PC-3 (cell line): Measurements from ENCODE around the gene B3GAT1.

ENCODE experiments used
- EZH2 ChIP-seq: fragments of 300-600 bp; sonication (generic); IDR thresholded peaks from one replicate; pipeline ENCODE4 v1.6.1; 2017; ENCODE audit warnings: antibody characterized with exemption, mild to moderate bottlenecking, low read length; ENCODE audit not compliant: unreplicated experiment
- TF ChIP-seq, protein P1 (sequence below): fragments of 300-600 bp; sonication (generic); conservative IDR thresholded peaks from 2 replicates; pipeline ENCODE4 v1.5.1; 2017; ENCODE audit warnings: antibody characterized with exemption, low read depth, mild to moderate bottlenecking, low read length

DNA sequence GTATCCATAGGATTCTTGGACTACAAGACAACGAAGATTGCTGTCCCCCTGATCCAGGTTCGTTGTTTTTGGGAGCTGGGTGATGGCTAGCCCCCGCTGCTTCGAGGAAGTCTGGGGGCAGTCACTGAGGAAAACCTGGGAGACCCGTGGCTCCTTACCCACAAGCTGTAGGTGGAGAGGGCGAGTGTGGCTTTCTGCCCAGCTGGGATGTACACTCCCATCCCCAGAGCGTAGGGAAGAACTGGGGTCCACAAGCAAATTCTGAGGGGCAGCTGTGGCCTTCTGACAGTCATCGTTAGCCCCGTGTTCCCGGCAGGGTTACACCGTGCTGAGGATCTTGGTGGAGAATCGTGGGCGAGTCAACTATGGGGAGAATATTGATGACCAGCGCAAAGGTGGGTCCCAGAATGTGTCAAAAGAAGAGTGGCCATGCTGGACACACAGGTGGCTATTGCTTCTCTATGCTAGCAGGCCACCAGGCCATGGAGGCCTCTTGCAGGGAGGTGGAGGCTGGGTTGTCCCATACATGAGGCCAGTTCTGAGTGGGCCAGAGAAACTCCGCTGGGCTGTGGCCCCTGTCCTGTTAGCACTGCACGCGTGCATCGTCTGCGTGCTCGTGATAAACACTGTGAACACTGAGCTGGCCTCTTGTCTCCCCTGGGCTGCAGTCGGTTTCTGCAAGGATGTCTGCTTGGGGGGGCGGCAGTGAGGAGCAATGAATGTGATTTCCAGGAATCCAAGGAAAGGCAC lies 40.4 kb downstream of the B3GAT1 start:
- TF ChIP-seq, protein P1, sequence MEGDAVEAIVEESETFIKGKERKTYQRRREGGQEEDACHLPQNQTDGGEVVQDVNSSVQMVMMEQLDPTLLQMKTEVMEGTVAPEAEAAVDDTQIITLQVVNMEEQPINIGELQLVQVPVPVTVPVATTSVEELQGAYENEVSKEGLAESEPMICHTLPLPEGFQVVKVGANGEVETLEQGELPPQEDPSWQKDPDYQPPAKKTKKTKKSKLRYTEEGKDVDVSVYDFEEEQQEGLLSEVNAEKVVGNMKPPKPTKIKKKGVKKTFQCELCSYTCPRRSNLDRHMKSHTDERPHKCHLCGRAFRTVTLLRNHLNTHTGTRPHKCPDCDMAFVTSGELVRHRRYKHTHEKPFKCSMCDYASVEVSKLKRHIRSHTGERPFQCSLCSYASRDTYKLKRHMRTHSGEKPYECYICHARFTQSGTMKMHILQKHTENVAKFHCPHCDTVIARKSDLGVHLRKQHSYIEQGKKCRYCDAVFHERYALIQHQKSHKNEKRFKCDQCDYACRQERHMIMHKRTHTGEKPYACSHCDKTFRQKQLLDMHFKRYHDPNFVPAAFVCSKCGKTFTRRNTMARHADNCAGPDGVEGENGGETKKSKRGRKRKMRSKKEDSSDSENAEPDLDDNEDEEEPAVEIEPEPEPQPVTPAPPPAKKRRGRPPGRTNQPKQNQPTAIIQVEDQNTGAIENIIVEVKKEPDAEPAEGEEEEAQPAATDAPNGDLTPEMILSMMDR = no peak
- TF ChIP-seq EZH2 = no peak
